ENCODE data around the gene DOK5.

The DOK5 gene

DNA sequence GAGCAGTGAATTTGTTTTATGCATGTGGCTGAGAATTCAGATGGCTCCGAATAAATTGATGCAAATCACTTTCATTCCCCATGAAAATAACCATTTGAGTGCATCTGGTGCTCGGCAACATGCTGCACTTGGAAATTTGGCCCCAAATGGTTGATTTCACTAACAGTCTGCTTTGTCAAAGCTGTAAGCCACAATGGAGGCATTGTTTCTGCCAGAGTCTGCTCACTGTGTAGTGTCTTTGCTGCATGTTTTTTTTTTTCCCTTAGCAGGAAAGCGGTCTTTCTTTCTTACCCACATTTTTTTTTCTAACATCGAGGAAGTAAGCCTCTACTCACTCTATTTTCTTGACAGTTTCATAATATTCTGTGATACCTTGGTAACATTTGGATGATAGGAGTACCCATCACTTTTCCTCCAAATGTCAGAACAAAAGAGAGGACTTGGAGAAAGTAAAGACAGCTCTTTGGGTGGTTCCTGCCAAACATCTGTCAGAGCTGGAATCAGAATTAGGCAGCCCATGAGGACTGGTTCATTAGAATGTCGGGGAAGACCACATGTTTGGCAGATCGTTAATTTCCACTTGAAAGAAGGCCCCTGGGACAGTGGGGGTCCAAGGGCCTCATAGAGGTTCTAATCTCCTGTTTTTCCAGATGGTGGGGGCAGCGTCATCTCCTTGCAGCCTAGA lies 149.5 kb downstream of the DOK5 start:
- no peak for DNase-seq
- in situ Hi-C loops (cut with HindIII; ENCODE audit: low pct_ligation_motif_present, low pct_unique_long_range_greater_than_20kb, low sequenced_read_pairs), result no loop called here

DNA sequence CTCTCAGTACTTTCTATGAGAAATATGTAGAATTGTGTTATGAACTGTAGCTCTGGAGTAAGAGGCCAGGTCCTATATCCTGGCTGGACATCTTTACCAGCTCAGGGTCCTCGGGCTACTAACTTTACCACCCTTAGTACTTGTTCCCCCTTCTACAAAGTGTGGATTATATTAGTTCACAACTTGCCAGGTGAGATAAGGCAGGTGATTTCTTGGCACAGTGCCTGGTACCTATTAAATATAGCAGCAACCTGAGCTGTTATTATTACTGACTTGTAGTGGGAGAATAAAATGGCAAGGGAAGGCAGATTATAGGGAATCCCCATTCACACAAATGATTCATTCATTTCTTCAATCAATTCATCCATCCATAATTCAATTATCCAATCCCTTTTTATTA lies 150.1 kb downstream of the DOK5 start:
- in situ Hi-C loops (cut with HindIII; ENCODE audit: low pct_ligation_motif_present, low pct_unique_long_range_greater_than_20kb, low sequenced_read_pairs), result no loop called here

DNA sequence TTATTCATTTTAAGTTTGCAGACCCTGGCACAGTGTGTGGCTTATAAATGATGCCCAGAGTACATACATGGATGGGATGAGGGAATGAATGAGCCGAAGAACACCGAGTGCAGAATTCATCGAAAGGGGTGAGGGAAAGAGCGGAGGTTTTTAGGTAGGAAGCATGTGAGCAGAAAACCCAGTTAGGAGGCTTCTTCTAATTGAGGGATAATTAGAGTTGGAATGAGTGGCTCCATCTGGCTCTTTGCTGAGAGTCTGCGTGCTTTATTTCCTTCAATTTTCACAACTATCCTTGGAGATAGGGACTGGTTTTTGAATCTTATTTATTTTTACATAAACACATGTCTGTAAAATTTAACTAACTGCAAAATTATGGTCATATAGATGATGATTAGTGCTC lies 150.7 kb downstream of the DOK5 start:
- no peak for DNase-seq
- in situ Hi-C loops (cut with HindIII; ENCODE audit: low pct_ligation_motif_present, low pct_unique_long_range_greater_than_20kb, low sequenced_read_pairs), result no loop called here

More for the DNA sequence above, 150.1 kb downstream of the DOK5 start:
- no peak for DNase-seq

DNA sequence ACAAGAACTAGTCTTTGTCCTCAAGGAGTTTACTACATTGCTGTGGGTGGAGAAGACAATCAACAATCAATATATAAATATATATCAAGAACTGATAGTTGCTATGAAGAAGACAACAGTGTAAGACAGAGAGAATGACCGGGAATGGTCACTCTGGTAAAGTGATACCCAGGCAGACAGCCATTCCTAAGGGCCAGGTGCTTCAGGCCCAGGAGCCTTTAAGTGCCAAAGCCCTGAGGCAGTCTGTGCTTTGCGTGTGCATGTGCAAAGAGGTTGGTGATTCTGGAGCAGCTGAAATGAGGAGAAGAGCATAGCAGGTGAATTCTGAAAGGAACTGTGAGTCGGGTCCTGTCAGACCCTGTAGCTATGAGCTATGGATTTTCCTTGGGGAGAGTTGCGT lies 154.2 kb downstream of the DOK5 start:
- in situ Hi-C loops (cut with HindIII; ENCODE audit: low pct_ligation_motif_present, low pct_unique_long_range_greater_than_20kb, low sequenced_read_pairs), result no loop called here
- no peak for DNase-seq

DNA sequence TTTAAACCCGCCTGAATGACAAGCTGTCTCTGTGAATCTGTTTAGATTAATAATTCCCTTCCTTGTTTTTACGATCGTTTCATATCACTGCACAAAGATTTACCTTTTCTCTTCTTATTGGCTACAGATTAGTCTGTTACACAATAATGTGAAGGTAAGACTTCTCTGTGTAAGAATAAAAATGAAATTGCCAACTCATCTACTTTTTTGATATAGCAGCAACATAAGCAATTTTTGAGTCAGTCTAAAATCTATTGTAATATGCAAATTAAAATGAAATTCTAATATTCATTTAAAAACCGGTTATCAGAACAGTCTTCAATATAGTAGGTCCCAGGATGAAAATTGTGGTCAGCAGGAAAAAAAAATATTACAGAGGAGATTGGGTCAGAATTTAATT lies 155.2 kb downstream of the DOK5 start:
- in situ Hi-C loops (cut with HindIII; ENCODE audit: low pct_ligation_motif_present, low pct_unique_long_range_greater_than_20kb, low sequenced_read_pairs), result no loop called here
- DNase-seq, result no peak

DNA sequence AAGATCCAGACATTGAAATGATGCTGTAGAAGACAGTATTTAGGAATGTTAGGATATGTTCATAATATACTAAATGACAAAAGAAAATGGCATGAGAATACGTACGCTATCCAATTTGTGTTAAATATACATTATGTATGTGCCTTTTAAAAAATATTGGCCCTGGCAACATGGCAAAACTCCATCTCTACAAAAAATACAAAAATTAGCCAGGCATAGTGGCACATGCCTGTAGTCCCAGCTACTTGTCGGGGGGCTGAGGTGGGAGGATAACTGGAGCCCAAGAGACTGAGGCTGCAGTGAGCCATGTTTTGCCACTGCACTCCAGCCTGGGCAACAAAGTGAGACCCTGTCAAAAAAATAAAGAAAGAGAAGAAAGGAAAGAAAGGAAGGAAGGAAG lies 155.7 kb downstream of the DOK5 start:
- in situ Hi-C loops (cut with HindIII; ENCODE audit: low pct_ligation_motif_present, low pct_unique_long_range_greater_than_20kb, low sequenced_read_pairs), result no loop called here
- DNase-seq, result no peak

DNA sequence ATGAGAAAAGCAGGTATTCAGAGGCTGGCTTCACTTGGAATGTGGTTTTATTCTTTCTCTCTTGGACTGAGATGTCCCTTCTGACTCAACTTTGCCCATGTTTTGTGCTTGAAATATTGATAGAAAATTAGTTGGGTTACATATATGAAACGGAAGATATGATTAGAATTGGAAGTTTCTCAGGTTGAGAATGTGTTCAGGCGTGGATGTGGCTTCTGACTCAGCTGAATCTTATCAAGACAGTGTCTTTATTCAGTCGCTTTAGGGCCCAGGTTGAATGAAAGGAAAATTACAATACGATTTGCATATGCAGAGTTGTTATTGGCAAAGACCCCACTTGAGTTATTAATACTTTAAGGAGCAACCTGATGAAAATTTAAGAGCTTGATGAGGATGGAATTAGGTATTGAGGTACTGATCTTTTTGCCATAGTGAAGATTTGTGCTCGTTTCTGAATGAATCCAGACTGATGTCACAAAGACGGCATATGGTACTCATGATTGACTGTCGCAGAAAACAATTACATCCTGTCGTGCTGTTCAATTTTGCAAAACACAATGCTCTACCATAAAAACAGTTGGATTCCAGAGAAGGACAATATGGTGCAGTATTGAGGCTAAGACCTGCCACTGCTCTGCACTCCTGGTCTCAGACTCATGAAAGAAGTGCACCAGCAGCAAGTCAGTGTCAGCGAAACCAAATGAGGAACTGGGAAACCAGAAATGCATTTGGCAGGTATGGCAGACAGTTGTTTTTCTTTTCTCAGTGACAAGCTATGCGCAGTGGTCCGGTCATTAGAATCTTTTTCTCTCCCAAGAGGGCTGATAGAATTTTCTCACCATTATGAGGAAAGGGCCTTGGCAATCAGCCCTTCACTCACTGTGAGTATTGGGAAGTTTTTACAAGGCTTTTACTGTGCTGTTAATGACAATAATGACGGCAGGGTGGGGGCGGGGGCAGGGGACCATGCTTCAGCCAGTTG lies 158.3 kb downstream of the DOK5 start:
- in situ Hi-C loops (cut with HindIII; ENCODE audit: low pct_ligation_motif_present, low pct_unique_long_range_greater_than_20kb, low sequenced_read_pairs), result no loop called here
- no peak for DNase-seq

DNA sequence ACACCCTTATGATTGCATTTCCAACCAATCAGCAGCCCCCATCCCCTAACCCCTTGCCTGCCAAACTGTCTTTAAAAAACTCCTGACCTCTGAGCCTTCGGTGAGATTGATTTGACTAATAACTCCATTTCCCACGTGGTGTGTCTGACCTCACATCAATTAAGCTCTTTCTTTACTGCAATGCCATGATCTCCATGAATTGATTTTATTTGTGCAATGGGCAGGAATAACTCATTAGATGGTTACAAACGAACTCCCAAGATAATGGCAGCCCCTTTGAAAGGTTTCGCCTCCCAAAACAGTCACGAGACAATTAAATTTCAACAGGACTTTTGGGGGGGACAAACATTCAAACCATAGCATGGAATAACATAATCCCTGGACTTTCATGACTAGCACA lies 161.2 kb downstream of the DOK5 start:
- no peak for DNase-seq
- in situ Hi-C loops (cut with HindIII; ENCODE audit: low pct_ligation_motif_present, low pct_unique_long_range_greater_than_20kb, low sequenced_read_pairs), result no loop called here

DNA sequence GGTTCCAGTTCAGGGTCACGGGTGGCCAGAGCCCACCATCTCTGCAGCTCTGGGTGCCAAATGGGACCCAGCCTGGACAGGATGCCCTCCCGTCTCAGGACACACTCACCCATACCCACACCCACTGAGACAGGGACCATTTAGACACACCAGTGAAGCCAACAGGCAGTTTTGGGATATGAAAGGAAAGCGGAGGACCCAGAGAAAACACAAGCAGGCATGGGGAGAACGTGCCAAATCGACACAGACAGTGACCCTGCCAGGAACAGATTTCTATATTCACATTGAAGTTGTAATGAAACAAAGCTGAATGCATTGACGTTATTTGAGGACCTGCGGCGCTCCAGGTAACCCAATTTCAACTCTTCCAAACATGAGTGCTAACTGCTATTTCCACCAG lies 164.5 kb downstream of the DOK5 start:
- in situ Hi-C loops (cut with HindIII; ENCODE audit: low pct_ligation_motif_present, low pct_unique_long_range_greater_than_20kb, low sequenced_read_pairs), result no loop called here
- no peak for DNase-seq

DNA sequence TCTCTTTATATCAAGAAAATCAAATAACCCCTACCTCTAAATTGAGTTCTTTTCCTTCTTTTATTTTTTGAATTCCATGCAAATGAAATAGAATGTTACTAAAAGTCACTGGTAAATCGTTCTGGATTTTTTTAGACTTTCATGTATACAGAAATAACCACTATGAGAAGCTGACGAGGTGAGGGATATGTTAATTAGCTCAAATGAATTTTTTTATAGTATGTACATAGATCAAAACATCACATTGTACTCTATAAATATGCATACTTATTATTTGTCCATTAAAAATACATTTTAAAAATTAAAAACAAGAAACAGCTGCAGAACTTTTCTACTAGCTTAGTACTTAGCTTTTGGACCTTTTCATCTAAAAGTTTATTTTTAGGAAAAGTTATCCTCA lies 165.4 kb downstream of the DOK5 start:
- in situ Hi-C loops (cut with HindIII; ENCODE audit: low pct_ligation_motif_present, low pct_unique_long_range_greater_than_20kb, low sequenced_read_pairs), result no loop called here

DNA sequence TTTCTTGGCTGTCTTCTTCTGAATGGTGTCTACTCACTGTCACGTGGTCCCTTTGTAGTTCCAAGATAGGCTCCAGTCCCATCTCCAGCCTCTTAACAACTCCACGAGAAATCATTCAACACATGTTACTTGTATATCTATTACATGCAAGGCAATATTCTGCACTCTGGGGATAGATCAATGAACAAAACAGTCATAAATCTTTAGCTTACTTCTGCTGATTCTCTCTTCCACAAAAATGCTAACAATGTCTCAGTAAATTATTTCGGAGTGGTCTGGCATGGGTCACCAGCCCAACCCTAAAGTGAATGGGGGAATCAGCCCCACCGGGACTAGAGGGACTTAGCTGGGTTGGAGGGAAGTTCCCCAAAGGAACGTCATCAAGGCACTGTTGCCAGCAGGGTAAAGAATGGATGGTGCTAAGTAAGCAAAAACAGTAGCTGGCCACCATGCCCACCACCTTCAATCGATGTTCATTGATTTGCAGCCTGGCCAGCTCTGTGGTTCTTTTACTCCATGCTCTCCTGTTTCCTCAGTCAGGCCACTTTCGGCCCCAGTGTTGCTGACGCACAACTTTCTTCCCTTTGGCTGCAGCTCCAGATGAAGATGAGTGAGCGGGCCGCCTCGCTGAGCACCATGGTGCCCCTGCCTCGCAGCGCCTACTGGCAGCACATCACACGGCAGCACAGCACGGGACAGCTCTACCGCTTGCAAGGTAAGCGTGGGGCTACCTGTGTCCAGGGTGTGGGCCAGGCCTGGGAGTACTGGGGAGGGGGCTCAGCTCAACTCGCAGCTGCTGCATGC lies 167.7 kb downstream of the DOK5 start:
- in situ Hi-C loops (cut with HindIII; ENCODE audit: low pct_ligation_motif_present, low pct_unique_long_range_greater_than_20kb, low sequenced_read_pairs), result no loop called here
- peak; percentile 16 for DNase-seq

More for the DNA sequence above, 165.4 kb downstream of the DOK5 start:
- DNase-seq, result no peak

DNA sequence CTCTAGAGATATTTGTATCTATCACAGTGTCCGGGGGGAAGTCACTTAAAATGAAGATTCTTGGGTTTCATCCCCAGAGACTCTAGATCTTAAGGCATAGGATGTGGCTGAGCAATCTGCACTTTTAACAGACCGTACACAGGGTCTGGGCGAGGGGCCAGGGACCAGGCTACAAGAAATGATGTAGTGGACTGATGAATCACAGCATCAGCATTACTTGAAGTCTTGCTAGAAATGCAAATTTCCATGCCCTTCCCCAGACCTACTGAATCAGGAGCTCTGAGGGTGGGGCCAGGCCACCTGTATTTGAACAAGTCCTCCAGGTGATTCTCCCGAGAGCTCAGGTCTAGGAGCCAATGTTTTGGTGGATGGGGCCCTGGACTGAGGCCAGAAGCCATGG lies 168.4 kb downstream of the DOK5 start:
- in situ Hi-C loops (cut with HindIII; ENCODE audit: low pct_ligation_motif_present, low pct_unique_long_range_greater_than_20kb, low sequenced_read_pairs), result no loop called here
- peak; percentile 76 for DNase-seq

DNA sequence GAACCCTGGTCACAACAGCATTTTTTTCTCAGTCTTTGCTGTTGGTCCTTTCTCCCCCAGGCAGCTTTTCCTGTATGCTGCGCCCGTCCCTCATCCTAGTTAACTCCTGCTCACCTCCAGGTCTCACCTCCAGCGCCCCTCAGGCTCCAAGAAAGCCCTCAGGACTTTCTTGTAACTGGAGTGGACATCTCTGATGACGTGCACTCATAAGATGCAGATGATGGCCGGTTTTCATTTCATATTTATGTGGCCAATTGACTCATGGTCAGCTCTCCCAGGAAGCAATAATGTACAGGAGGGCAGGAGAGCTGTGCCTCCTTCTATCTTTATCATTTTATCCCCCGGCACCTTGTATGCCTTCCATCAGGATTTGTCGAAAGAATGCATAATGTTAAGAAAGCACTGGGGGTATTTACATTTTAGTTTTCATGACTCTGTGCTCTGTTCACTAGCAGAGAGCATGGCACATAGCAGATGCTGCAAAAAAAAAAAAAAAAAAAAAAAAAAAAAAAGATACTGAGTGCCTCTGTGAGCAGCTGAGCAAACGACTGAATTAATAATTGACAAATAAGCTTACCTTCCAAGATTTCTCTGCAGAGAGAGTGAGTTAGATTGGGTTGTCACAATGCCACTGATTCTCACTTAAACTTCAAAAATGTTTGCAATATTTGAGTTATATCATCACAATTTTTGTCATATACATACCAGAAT lies 170.2 kb downstream of the DOK5 start:
- DNase-seq, result peak; percentile 67
- in situ Hi-C loops (cut with HindIII; ENCODE audit: low pct_ligation_motif_present, low pct_unique_long_range_greater_than_20kb, low sequenced_read_pairs), result no loop called here

DNA sequence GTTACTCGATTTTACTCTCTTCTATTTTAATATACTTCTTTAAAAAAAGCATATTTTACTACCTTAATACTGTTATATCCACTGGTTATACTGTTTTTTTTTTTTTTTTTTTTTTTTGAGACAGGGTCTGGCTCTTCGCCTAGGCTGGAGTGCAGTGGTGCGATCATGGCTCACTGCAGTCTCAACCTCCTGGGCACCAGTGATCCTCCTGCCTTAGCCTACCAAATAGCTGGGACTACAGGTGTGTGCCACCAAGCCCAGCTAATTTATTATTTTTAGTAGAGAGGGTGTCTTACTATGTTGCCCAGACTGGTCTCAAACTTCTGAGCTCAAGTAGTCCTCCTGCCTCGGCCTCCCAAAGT lies 170.7 kb downstream of the DOK5 start:
- in situ Hi-C loops (cut with HindIII; ENCODE audit: low pct_ligation_motif_present, low pct_unique_long_range_greater_than_20kb, low sequenced_read_pairs), result no loop called here
- no peak for DNase-seq

DNA sequence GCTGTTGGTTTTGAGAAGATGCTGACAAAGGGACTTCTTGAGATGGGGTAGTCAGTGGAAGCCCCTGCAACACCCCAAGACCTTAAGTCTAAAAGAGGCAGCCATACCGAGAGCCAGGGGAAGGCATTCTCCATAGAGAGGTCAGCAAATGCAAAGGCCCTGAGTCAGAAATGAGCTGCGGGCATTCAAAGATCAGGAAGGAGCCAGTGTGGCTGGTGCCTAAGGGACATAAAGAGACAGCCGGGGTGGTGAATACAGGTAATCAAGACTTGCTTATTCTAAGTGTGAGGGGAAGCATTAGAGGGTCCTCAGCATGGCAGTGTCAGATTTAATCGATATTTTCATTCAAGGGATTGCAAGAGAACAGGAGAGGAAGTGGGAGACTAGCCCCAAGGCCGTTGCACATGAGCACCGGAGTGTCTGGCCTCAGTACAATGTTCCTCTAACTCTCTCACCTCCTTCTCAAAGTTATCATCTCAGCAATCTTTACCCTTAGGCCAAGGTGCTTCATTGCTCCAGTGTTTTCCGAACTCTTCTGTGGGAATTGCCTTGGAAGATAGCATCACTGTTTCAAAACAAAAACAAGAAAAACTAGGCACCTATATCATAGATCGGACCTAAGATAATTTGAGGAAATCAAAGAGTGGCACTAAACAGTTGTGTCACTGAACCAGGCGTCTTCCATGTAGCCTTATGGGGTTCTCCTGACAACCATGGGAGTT lies 173.2 kb downstream of the DOK5 start:
- no peak for DNase-seq
- in situ Hi-C loops (cut with HindIII; ENCODE audit: low pct_ligation_motif_present, low pct_unique_long_range_greater_than_20kb, low sequenced_read_pairs), result no loop called here

DNA sequence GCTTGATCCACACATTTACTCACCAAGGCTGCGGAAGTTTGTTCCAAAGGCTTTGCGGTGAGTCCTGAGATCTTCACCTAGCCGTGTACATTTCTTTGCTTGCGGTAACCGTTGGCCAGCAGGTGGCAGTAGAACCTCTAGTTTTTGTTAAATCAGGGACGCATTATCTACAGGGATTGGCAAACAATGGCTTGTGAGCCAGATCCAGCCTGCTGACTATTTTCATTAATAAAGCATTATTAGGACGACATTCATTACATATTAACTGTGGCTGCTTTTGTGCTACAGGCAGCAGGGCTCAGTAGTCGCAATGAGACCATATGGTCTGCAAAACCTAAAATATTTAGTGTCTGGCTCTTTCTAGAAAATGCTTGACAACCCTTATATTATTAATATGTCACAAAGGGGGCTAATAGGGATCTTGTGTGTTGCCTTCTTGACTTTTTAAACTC lies 174.1 kb downstream of the DOK5 start:
- DNase-seq, result peak; percentile 69
- in situ Hi-C loops (cut with HindIII; ENCODE audit: low pct_ligation_motif_present, low pct_unique_long_range_greater_than_20kb, low sequenced_read_pairs), result no loop called here

DNA sequence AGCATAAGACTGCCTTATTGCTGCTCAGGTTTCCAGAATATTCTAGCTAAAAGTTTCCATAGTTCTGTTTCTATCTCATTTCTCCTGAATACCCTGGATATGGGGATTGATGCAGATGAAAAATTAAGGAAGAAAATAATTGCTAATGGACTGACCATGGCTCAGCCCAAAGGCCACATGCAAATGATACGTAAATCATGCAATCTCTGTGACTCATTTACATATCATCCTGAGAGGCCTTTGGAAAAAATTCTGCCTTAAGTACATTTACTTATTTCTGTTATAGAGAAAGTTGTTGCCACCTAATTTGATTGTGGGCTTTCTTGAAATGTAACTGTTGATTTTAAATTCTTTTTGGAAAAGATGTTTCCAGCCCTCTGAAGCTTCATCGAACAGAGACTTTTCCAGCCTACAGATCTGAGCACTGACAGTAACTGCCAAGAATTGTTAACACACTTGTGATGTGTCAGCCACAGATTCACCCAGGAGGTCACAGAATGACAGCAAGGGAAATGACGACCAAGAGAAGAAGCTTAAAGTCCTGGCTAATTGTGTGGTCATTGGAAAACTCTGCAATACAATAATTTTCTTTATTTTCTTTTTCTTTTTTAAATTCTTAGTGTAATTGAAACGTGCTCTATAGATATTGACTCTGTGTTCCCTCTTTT lies 174.8 kb downstream of the DOK5 start:
- no peak for DNase-seq
- in situ Hi-C loops (cut with HindIII; ENCODE audit: low pct_ligation_motif_present, low pct_unique_long_range_greater_than_20kb, low sequenced_read_pairs), result no loop called here
